Medulla oblongata (tissue), 1 donor: ENCODE data around the gene PCDHB11.
"Not testable (repeated sequence)": the region's sequence is repeated elsewhere in the genome, so short reads cannot be mapped to it uniquely, and the experiment has no call there.

ENCODE experiments used
- DNase-seq: peaks from one replicate; pipeline ENCODE4 v3.0.0-alpha.2; 2015; ENCODE audit errors: extremely low spot score

The PCDHB11 gene

GRCh38 chr5:141199359-141200235, at the start of gene PCDHB11:
TSS of gene PCDHB11 (plus strand) at chr5:141199627. CDS start at chr5:141199775, 148 bp downstream.
- no peak for DNase-seq

GRCh38 chr5:141149812-141150211, 49.6 kb upstream of the PCDHB11 start, which contains the start of gene PCDHB6:
TSS of gene PCDHB6 (plus strand) at chr5:141150057. CDS start at chr5:141150258, 201 bp downstream.
- peak; percentile 17 for DNase-seq

- DNase-seq: no peak
Measured at GRCh38 chr5:141150224-141150992, 49.0 kb upstream of the PCDHB11 start.

GRCh38 chr5:141150993-141151325, 48.5 kb upstream of the PCDHB11 start:
- no peak for DNase-seq

GRCh38 chr5:141151632-141152031, 47.8 kb upstream of the PCDHB11 start:
- not testable (repeated sequence) for DNase-seq

GRCh38 chr5:141152096-141152495, 47.3 kb upstream of the PCDHB11 start:
- not testable (repeated sequence) for DNase-seq

GRCh38 chr5:141155540-141156374, 43.7 kb upstream of the PCDHB11 start:
- DNase-seq: peak; percentile 8

GRCh38 chr5:141157356-141157755, 42.1 kb upstream of the PCDHB11 start:
- DNase-seq: not testable (repeated sequence)

- not testable (repeated sequence) for DNase-seq
Measured at GRCh38 chr5:141157901-141158300, 41.5 kb upstream of the PCDHB11 start.

GRCh38 chr5:141172381-141173204, 26.8 kb upstream of the PCDHB11 start, which contains the start of gene PCDHB7:
TSS of gene PCDHB7 (plus strand) at chr5:141172644. CDS start at chr5:141172836, 192 bp downstream.
- peak; percentile 62 for DNase-seq

GRCh38 chr5:141174291-141175104, 24.9 kb upstream of the PCDHB11 start:
- DNase-seq: not testable (repeated sequence)

GRCh38 chr5:141175933-141176332, 23.5 kb upstream of the PCDHB11 start:
- no peak for DNase-seq

GRCh38 chr5:141177577-141178191, 21.7 kb upstream of the PCDHB11 start, which contains the start of gene PCDHB8:
TSS of gene PCDHB8 (plus strand) at chr5:141177790. CDS start at chr5:141178035, 245 bp downstream.
- DNase-seq: not testable (repeated sequence)

GRCh38 chr5:141179371-141179770, 20.1 kb upstream of the PCDHB11 start:
- DNase-seq: not testable (repeated sequence)

- DNase-seq: not testable (repeated sequence)
Measured at GRCh38 chr5:141179876-141180275, 19.6 kb upstream of the PCDHB11 start.

- no peak for DNase-seq
Measured at GRCh38 chr5:141180313-141180712, 19.1 kb upstream of the PCDHB11 start.

- peak; percentile 54 for DNase-seq
Measured at GRCh38 chr5:141182248-141182647, 17.2 kb upstream of the PCDHB11 start, which contains the start of gene PCDHB16. TSS of gene PCDHB16 (plus strand) at chr5:141182387. CDS start at chr5:141182560, 173 bp downstream.

- DNase-seq: not testable (repeated sequence)
Measured at GRCh38 chr5:141184117-141184855, 15.1 kb upstream of the PCDHB11 start.
